Osteoblast (primary cell): ENCODE measurements around the gene C10orf71. TPM values are rescaled to one million over a fixed set of nuclear protein-coding genes. Genes with fewer than 3 reads are reported as not detected.

Experiments used
- DNase-seq: peaks from one replicate; pipeline ENCODE4 v3.0.0; 2011; ENCODE audit warnings: low spot score, mixed read lengths; ENCODE audit not compliant: insufficient read length; ENCODE audit errors: missing footprints
- H2AFZ ChIP-seq: 2 replicates; pipeline ENCODE4 v1.6.0; 2011; ENCODE audit warnings: mild to moderate bottlenecking, low read length
- H3K27ac ChIP-seq: 2 replicates; pipeline ENCODE4 v1.5.1; 2011; ENCODE audit warnings: mild to moderate bottlenecking, low read depth, low read length, moderate library complexity
- H3K27me3 ChIP-seq: 2 replicates; pipeline ENCODE4 v1.6.0; 2012; ENCODE audit warnings: mild to moderate bottlenecking, control low read depth, inconsistent platforms, low read length, moderate library complexity; ENCODE audit not compliant: insufficient read depth
- H3K36me3 ChIP-seq: 2 replicates; pipeline ENCODE4 v1.5.1; 2011; ENCODE audit warnings: mild to moderate bottlenecking, low read length, control low read depth, moderate library complexity; ENCODE audit not compliant: insufficient read depth
- H3K4me1 ChIP-seq: 2 replicates; pipeline ENCODE4 v1.5.1; 2011; ENCODE audit warnings: mild to moderate bottlenecking, low read length, control low read depth, moderate library complexity; ENCODE audit not compliant: insufficient read depth
- H3K4me2 ChIP-seq: 2 replicates; pipeline ENCODE4 v1.6.0; 2011; ENCODE audit warnings: mild to moderate bottlenecking, low read length; ENCODE audit not compliant: insufficient read depth
- H3K4me3 ChIP-seq: fragments of 200-600 bp; sonication (generic); 3 replicates; pipeline ENCODE4 v1.5.1; 2012; ENCODE audit warnings: mild to moderate bottlenecking, low read length, inconsistent platforms; ENCODE audit not compliant: insufficient read depth
- H3K79me2 ChIP-seq: 2 replicates; pipeline ENCODE4 v1.6.0; 2012; ENCODE audit warnings: mild to moderate bottlenecking, low read length, control low read depth, inconsistent platforms; ENCODE audit not compliant: insufficient read depth
- H3K9me3 ChIP-seq: 2 replicates; pipeline ENCODE4 v1.5.1; 2011; ENCODE audit warnings: low read depth, low read length, control low read depth
- H4K20me1 ChIP-seq: 2 replicates; pipeline ENCODE4 v1.6.0; 2012; ENCODE audit warnings: mild to moderate bottlenecking, low read length, control low read depth; ENCODE audit not compliant: insufficient read depth
- total RNA-seq: library from RNA; depleted of rRNA; stranded (reverse); fragments of >200 nt; gene quantifications from 2 replicates; pipeline ENCODE4 v1.2.3, GENCODE V29; 2012
- TF ChIP-seq, protein P1 (sequence below): IDR thresholded peaks from 2 replicates; pipeline ENCODE4 v1.5.1; 2011; ENCODE audit warnings: mild to moderate bottlenecking, low read depth, low read length, moderate library complexity; ENCODE audit errors: extremely low read depth

Gene C10orf71
- total RNA-seq, 1 donor = not detected

DNA sequence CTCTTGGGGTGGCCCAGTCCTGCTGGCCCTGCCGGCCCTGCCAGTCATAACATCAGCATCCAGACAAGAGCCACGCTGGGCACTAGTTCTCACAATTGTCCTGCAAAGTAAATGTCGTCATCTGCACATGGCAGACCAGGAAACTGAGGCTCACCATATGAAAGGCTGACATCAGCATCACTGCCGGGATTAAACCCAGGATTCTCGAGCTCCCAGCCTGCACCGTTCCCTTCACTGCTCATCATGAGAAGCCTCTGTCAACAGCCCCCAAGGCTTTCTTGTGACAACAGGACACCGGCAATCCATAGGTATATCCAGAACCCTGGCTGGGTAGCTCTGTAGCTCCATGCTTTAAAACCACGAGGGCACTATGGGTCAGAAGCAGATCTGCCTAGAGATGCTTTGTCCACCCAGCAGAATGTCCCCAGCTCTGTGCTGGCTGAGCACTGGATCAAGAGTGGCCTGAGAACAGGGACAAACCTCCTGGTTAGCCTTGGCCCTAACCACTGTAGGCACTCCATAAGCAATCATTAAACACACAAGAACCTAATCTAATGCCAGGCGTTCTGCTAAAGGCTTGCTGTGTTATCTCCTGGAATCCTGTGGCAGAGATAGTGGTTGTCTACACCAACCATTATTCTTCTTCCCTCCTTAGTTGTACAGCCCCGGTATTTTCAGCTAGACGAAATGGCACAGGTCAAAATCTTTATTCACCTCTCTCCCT is 41.2 kb upstream of the C10orf71 start:
- H3K27ac ChIP-seq = no peak overlapping the region
- no peaks in the 10 kb centered on the region for H3K9me3 ChIP-seq
- H3K36me3 ChIP-seq = no peaks in the 10 kb centered on the region
- no peak overlapping the region for H3K4me3 ChIP-seq
- no peaks in the 10 kb centered on the region for H4K20me1 ChIP-seq
- DNase-seq = no peak
- H3K27me3 ChIP-seq = peaks cover 37% of the 10 kb centered on the region
- no peaks in the 10 kb centered on the region for H3K79me2 ChIP-seq
- TF ChIP-seq, protein P1, sequence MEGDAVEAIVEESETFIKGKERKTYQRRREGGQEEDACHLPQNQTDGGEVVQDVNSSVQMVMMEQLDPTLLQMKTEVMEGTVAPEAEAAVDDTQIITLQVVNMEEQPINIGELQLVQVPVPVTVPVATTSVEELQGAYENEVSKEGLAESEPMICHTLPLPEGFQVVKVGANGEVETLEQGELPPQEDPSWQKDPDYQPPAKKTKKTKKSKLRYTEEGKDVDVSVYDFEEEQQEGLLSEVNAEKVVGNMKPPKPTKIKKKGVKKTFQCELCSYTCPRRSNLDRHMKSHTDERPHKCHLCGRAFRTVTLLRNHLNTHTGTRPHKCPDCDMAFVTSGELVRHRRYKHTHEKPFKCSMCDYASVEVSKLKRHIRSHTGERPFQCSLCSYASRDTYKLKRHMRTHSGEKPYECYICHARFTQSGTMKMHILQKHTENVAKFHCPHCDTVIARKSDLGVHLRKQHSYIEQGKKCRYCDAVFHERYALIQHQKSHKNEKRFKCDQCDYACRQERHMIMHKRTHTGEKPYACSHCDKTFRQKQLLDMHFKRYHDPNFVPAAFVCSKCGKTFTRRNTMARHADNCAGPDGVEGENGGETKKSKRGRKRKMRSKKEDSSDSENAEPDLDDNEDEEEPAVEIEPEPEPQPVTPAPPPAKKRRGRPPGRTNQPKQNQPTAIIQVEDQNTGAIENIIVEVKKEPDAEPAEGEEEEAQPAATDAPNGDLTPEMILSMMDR = no peak
- H3K4me2 ChIP-seq = no peak overlapping the region
- H2AFZ ChIP-seq = no peak overlapping the region
- no peaks in the 10 kb centered on the region for H3K4me1 ChIP-seq

DNA sequence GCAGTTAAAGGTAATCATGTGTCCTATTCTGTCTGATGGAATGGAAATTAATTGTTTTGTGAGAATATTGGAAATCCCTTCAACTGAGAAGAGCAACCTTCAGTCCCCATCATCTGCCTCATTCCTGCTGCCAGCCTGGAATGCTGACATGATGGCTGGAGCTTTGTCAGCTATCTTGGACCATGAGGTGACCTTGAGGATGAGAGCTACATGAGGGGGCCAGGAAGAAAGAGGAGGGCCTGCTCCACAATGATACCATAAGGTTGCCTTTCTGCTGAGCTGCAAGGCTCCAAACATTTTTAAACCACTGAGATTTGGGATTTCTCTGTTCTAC is 40.7 kb upstream of the C10orf71 start:
- Histone ChIP-seq H3K79me2 (no peaks in the 10 kb centered on the region), H3K36me3 (no peaks in the 10 kb centered on the region), H3K27ac (no peak overlapping the region), H3K4me2 (no peak overlapping the region), H3K9me3 (no peaks in the 10 kb centered on the region), H2AFZ (no peak overlapping the region), H3K4me1 (no peaks in the 10 kb centered on the region), H4K20me1 (no peaks in the 10 kb centered on the region), H3K27me3 (peaks cover 36% of the 10 kb centered on the region), H3K4me3 (no peak overlapping the region)
- no peak for DNase-seq
- TF ChIP-seq, protein P1 = no peak

DNA sequence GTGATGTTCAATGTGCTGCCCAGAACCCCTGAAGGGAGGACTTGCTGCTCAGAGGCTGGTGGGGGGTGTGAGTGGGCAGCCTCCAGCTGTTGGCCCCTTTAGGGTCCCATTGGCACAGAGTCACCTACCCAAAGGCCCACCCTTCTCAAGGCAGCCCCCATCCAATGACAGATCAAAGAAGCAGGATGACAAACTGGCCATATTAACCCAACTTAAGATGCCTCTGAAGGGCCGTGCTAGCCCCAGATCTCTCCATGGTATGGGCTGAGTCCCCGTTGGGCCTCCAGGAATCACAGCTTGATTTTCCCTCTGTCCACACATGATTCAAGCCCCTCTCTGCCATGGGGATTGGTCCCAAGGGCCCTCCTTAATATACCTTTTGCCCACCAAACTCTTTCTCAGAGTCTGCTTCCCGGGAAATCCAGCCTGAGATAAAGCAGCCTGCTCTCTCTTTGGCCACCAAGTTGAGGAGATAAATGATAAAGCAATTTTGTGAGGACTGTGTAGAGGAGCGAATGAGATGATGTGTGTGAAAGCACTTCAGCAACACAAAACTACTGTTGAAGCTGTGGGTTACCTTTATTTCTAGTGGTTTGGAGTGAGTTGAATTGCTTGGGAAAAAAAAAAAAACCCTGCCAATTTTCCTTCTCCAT is 38.2 kb upstream of the C10orf71 start:
- Histone ChIP-seq H3K4me2 (no peak overlapping the region), H3K79me2 (no peaks in the 10 kb centered on the region), H3K27ac (no peak overlapping the region), H2AFZ (no peak overlapping the region), H3K36me3 (no peaks in the 10 kb centered on the region), H3K9me3 (no peaks in the 10 kb centered on the region), H3K4me3 (no peak overlapping the region), H4K20me1 (no peaks in the 10 kb centered on the region), H3K4me1 (no peaks in the 10 kb centered on the region), H3K27me3 (peaks cover 20% of the 10 kb centered on the region)
- DNase-seq = no peak
- TF ChIP-seq, protein P1 = no peak

DNA sequence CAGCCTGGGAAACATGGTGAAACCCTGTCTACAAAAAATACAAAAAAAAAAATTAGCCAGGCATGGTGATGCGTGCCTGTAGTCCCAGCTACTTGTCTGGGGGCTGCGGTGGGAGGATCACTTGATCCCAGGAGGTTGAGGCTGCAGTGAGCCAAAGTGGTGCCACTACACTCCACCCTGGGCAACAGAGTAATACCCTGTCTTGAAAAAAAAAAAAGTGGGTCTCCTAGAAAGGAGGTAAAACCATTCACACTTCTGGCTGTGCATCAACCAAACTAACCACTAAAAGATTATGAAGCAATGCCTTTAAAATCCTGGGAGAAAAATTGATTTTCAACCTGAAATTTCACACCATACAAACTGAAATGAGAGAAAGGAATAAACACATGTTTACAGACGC is 35.4 kb upstream of the C10orf71 start:
- no peak overlapping the region for H3K4me2 ChIP-seq
- H2AFZ ChIP-seq = no peak overlapping the region
- H4K20me1 ChIP-seq = no peaks in the 10 kb centered on the region
- H3K4me1 ChIP-seq = no peaks in the 10 kb centered on the region
- H3K36me3 ChIP-seq = no peaks in the 10 kb centered on the region
- H3K27ac ChIP-seq = no peak overlapping the region
- H3K79me2 ChIP-seq = no peaks in the 10 kb centered on the region
- H3K9me3 ChIP-seq = no peaks in the 10 kb centered on the region
- TF ChIP-seq, protein P1 = no peak
- H3K27me3 ChIP-seq = peaks cover 12% of the 10 kb centered on the region
- no peak for DNase-seq
- H3K4me3 ChIP-seq = no peak overlapping the region
